Ectodermal cell (in vitro differentiated cells): ENCODE measurements around the gene CC2D2B. TPM values are rescaled to one million over a fixed set of nuclear protein-coding genes. Genes with fewer than 3 reads are reported as not detected.
A peak's percentile ranks its signal among the peaks of the same experiment; 100 is the strongest.

ENCODE experiments used
- H3K27ac ChIP-seq: 2 replicates; pipeline ENCODE4 v1.7.0; 2013; ENCODE audit warnings: mild to moderate bottlenecking, low read depth, low read length; ENCODE audit not compliant: insufficient read depth, poor library complexity, severe bottlenecking
- H3K27me3 ChIP-seq: 2 replicates; pipeline ENCODE4 v1.7.0; 2013; ENCODE audit warnings: mild to moderate bottlenecking, low read length; ENCODE audit not compliant: insufficient read depth, control insufficient read depth, poor library complexity, severe bottlenecking
- H3K36me3 ChIP-seq: one replicate; pipeline ENCODE4 v1.7.0; 2013; ENCODE audit warnings: low read length; ENCODE audit not compliant: control insufficient read depth, insufficient read depth
- H3K4me1 ChIP-seq: one replicate; pipeline ENCODE4 v1.7.0; 2013; ENCODE audit warnings: low read length; ENCODE audit not compliant: control insufficient read depth, insufficient read depth
- H3K4me3 ChIP-seq: 2 replicates; pipeline ENCODE4 v1.7.0; 2013; ENCODE audit warnings: low read depth, low read length, control low read depth; ENCODE audit not compliant: insufficient read depth
- H3K9me3 ChIP-seq: 2 replicates; pipeline ENCODE4 v1.7.0; 2013; ENCODE audit warnings: mild to moderate bottlenecking, low read length, moderate library complexity; ENCODE audit not compliant: control insufficient read depth
- WGBS, 2 experiments: methylation state at CpG; one replicate each; pipeline ENCODE4 v1.1.7; 2013; ENCODE audit warnings: missing lambda C conversion rate in 2 of 2; 5-methylcytosine and 5-hydroxymethylcytosine counted together
- polyA plus RNA-seq, 4 experiments: library from polyadenylated mRNA; stranded (reverse); fragments of 50-300 nt; gene quantifications; one replicate each; pipeline ENCODE4 v1.2.3, GENCODE V29; 2013

The CC2D2B gene
- 1.3 TPM for polyA plus RNA-seq (2013, experiment 1 of 4)
- polyA plus RNA-seq (2013, experiment 2 of 4) = 0.59 TPM
- 0.27 TPM for polyA plus RNA-seq (2013, experiment 3 of 4)
- 0.53 TPM for polyA plus RNA-seq (2013, experiment 4 of 4)

- 0 to 1% methylated on average over 69 of the region's 69 CpGs for WGBS, 2 experiments
- peaks cover 3% of the 10 kb centered on the region for H3K27me3 ChIP-seq
- no peaks in the 10 kb centered on the region for H3K36me3 ChIP-seq
- H3K27ac ChIP-seq = peak within 1 kb of the TSS; percentile 59
- peak within 1 kb of the TSS; percentile 79 for H3K4me3 ChIP-seq
- H3K9me3 ChIP-seq = no peaks in the 10 kb centered on the region
- no peaks in the 10 kb centered on the region for H3K4me1 ChIP-seq
These were observed at the start of gene CC2D2B for GRCh38 chr10:95907456-95908253. TSS of gene CC2D2B (plus strand) at chr10:95907975. CDS start at chr10:95911324, 3,349 bp downstream.

- H3K4me3 ChIP-seq = no peak overlapping the region
- H3K4me1 ChIP-seq = no peaks in the 10 kb centered on the region
- no peaks in the 10 kb centered on the region for H3K36me3 ChIP-seq
- H3K9me3 ChIP-seq = no peaks in the 10 kb centered on the region
- 93 to 96% methylated on average over 3 of the region's 3 CpGs for WGBS, 2 experiments
- no peak overlapping the region for H3K27ac ChIP-seq
- no peaks in the 10 kb centered on the region for H3K27me3 ChIP-seq
These were observed 47.4 kb upstream of the CC2D2B start for GRCh38 chr10:95860166-95860940.

- no peak overlapping the region for H3K27ac ChIP-seq
- H3K4me1 ChIP-seq = no peaks in the 10 kb centered on the region
- no peaks in the 10 kb centered on the region for H3K36me3 ChIP-seq
- H3K27me3 ChIP-seq = no peaks in the 10 kb centered on the region
- WGBS, 2 experiments = 96 to 100% methylated on average over 2 of the region's 2 CpGs
- H3K9me3 ChIP-seq = no peaks in the 10 kb centered on the region
- H3K4me3 ChIP-seq = no peak overlapping the region
These were observed 46.4 kb upstream of the CC2D2B start for GRCh38 chr10:95861386-95861785.

- Histone ChIP-seq H3K27ac (no peak overlapping the region), H3K4me1 (no peaks in the 10 kb centered on the region)
- WGBS, 2 experiments = 47 to 49% methylated on average over 7 of the region's 7 CpGs
These were observed 42.6 kb upstream of the CC2D2B start for GRCh38 chr10:95864906-95865813.

GRCh38 chr10:95865814-95866466, 41.8 kb upstream of the CC2D2B start:
- Histone ChIP-seq H3K4me1 (no peaks in the 10 kb centered on the region), H3K27me3 (no peaks in the 10 kb centered on the region), H3K9me3 (no peaks in the 10 kb centered on the region), H3K36me3 (no peaks in the 10 kb centered on the region), H3K27ac (no peak overlapping the region), H3K4me3 (no peak overlapping the region)
- WGBS, 2 experiments = 91% methylated on average over 6 of the region's 6 CpGs

More at GRCh38 chr10:95864906-95865813, 42.6 kb upstream of the CC2D2B start:
- Histone ChIP-seq H3K36me3 (no peaks in the 10 kb centered on the region), H3K27me3 (no peaks in the 10 kb centered on the region), H3K4me3 (no peak overlapping the region), H3K9me3 (no peaks in the 10 kb centered on the region)

GRCh38 chr10:95866467-95866842, 41.3 kb upstream of the CC2D2B start:
- no peaks in the 10 kb centered on the region for H3K36me3 ChIP-seq
- H3K4me3 ChIP-seq = no peak overlapping the region
- no peak overlapping the region for H3K27ac ChIP-seq
- no peaks in the 10 kb centered on the region for H3K9me3 ChIP-seq
- no peaks in the 10 kb centered on the region for H3K27me3 ChIP-seq
- no peaks in the 10 kb centered on the region for H3K4me1 ChIP-seq
- WGBS, 2 experiments = 92 to 93% methylated on average over 2 of the region's 2 CpGs

- H3K4me3 ChIP-seq = no peak overlapping the region
- H3K4me1 ChIP-seq = no peaks in the 10 kb centered on the region
- 96 to 98% methylated on average over 4 of the region's 4 CpGs for WGBS, 2 experiments
- no peaks in the 10 kb centered on the region for H3K36me3 ChIP-seq
- no peak overlapping the region for H3K27ac ChIP-seq
- no peaks in the 10 kb centered on the region for H3K9me3 ChIP-seq
- no peaks in the 10 kb centered on the region for H3K27me3 ChIP-seq
These were observed 39.9 kb upstream of the CC2D2B start for GRCh38 chr10:95867866-95868265.

- WGBS, 2 experiments = 47 to 51% methylated on average over 2 of the region's 2 CpGs
- H3K27ac ChIP-seq = no peak overlapping the region
- H3K36me3 ChIP-seq = peaks cover 11% of the 10 kb centered on the region
- H3K9me3 ChIP-seq = no peaks in the 10 kb centered on the region
- H3K27me3 ChIP-seq = no peaks in the 10 kb centered on the region
- H3K4me1 ChIP-seq = no peaks in the 10 kb centered on the region
- H3K4me3 ChIP-seq = no peak overlapping the region
These were observed 35.5 kb upstream of the CC2D2B start for GRCh38 chr10:95872158-95872711.

GRCh38 chr10:95873139-95873538, 34.6 kb upstream of the CC2D2B start:
- H3K27me3 ChIP-seq = no peaks in the 10 kb centered on the region

More at GRCh38 chr10:95873139-95873538, 34.6 kb upstream of the CC2D2B start:
- H3K9me3 ChIP-seq = no peaks in the 10 kb centered on the region
- no peak overlapping the region for H3K27ac ChIP-seq
- H3K4me1 ChIP-seq = no peaks in the 10 kb centered on the region
- peaks cover 11% of the 10 kb centered on the region for H3K36me3 ChIP-seq
- H3K4me3 ChIP-seq = no peak overlapping the region
- WGBS, 2 experiments = 72 to 84% methylated on average over 2 of the region's 2 CpGs
